Measurements from ENCODE around the gene CFAP92. TPM values are rescaled to one million over a fixed set of nuclear protein-coding genes. Genes with fewer than 3 reads are reported as not detected.

Gene CFAP92
- total and polyA plus RNA-seq, 4 donors = 0.05 to 0.25 (median 0.06) TPM; not detected in 1

Small RNA genes within 50 kb of the gene (small RNA-seq; reads per million reads assigned to genes)
- gene AC112484.4 = not detected

Other genes with a start within 250 kb of the CFAP92 start
- 10 to 100 TPM; 29.0 to 35.8 TPM for gene ACAD9, start 114.5 kb downstream of the CFAP92 start, total RNA-seq
- 10 to 100 TPM; 18.3 to 25.3 TPM for gene ACAD9, start 114.5 kb downstream of the CFAP92 start, polyA plus RNA-seq
- 1 to 10 TPM in 1 of 2 donors, under 1 TPM in 1; 0.14 to 1.0 TPM for gene EFCC1, start 7.2 kb upstream of the CFAP92 start, total RNA-seq
- gene EFCC1, start 7.2 kb upstream of the CFAP92 start, polyA plus RNA-seq = under 1 TPM; 0.08 to 0.33 TPM
- 10 to 100 TPM in 1 of 2 donors, not detected in 1; 12.0 TPM for gene GP9, start 66.7 kb upstream of the CFAP92 start, total RNA-seq
- under 1 TPM in 1 of 2 donors, not detected in 1; 0.16 TPM for gene GP9, start 66.7 kb upstream of the CFAP92 start, polyA plus RNA-seq
- 10 to 100 TPM; 20.7 to 58.1 TPM for gene RAB43, start 127.7 kb upstream of the CFAP92 start, total RNA-seq
- gene RAB43, start 127.7 kb upstream of the CFAP92 start, polyA plus RNA-seq = 10 to 100 TPM; 13.4 to 32.4 TPM
- gene ISY1, start 167.0 kb upstream of the CFAP92 start, total RNA-seq = 10 to 100 TPM in 1 of 2 donors, 1 to 10 TPM in 1; 6.4 to 12.3 TPM
- 10 to 100 TPM in 1 of 2 donors, 1 to 10 TPM in 1; 8.7 to 13.2 TPM for gene ISY1, start 167.0 kb upstream of the CFAP92 start, polyA plus RNA-seq
- gene CNBP, start 189.8 kb upstream of the CFAP92 start, total RNA-seq = 100 to 1,000 TPM; 162 to 245 TPM
- gene CNBP, start 189.8 kb upstream of the CFAP92 start, polyA plus RNA-seq = 100 to 1,000 TPM; 183 to 291 TPM

Measured in liver (tissue), 5 donors.